GM18867 (cell line): ENCODE data around the gene THSD8.
"Not testable (repeated sequence)": the region's sequence is repeated elsewhere in the genome, so short reads cannot be mapped to it uniquely, and the experiment has no call there.

Experiments used
- ATAC-seq: cut with Tn5 transposase; IDR thresholded peaks from one replicate; pipeline ENCODE4 v1.9.1; 2021; ENCODE audit warnings: mild to moderate bottlenecking, moderate library complexity; ENCODE audit not compliant: unreplicated experiment

The THSD8 gene

DNA sequence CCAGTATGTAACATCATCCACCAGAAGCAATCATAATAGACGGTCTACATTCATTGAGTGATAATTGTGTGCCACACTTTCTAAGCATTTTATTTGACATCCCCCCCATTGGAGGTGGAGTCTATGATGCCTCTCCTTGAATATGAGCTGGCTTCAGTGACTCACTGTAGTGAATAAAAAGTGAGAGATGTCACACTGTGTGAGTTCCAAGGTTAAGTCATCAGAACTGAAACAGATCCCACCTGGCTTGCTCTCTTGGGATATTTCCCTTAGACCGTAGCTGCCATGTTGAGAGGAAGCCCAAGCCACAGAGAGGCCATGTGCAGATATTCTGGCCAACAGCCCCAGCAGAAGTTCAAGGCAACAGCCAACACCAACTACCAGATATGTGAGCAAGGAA is 19.9 kb downstream of the THSD8 start:
- no peak for ATAC-seq

DNA sequence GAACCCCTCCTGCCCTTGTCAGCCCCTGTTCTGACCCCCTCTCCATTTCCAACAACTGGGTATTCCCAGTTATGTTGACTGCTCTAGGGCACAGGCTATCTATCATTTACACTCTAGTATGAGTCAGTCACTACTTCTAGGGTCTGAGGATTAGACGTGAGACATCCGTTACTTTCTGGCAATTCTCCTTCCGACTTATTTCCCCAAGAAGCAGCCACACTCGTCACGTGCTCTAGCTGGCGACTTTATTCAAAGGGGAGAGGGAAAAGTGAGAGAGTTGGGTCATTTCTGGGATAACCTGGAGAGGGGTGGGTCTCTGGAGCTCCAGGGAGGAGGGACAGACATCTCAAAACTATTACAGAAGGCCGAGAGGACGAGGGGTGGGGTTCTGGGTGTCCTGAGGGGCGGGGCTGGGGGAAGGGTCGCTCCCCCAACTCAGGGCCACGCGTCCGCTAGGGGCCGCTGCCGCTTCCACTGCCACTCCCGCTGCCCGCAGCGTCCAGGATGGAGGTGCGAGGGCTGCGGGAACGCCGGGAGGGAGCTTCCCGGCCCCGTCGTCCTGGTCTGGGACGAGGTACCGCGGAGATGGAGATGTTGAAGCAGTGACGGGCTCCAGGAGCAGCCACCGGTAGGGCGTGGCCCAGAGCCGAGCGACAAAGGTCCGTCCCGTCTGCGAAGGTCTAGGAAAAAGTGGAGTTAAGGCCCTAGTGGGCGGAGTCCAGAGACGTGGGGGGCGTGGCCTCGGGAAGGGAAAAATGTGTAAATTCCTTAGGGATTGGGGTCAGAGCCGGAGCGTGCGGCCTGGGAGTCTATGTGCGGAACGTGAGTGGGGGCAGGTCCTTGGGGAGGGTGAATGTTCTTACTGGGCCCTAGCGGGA is 23.6 kb downstream of the THSD8 start:
- no peak for ATAC-seq

DNA sequence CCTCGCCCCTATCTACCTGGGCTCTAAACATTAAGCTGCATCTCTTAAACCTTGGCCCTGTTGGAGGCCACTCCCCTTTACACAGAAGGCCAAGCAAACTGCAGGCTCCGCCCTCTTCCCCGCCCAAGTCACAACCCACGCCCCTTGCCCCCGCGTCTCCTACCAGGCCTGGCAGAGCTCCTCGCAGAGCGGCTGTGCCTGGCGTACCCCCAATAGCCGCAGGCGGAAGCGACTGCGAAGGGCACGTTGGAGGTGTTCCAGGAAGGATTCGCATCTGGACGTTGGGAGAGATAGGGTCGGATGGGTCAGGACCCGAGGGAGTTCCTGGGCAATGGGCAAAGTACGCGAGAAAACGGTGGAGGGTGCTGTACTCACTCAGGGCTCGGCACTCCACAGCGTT is 26.6 kb downstream of the THSD8 start:
- no peak for ATAC-seq

DNA sequence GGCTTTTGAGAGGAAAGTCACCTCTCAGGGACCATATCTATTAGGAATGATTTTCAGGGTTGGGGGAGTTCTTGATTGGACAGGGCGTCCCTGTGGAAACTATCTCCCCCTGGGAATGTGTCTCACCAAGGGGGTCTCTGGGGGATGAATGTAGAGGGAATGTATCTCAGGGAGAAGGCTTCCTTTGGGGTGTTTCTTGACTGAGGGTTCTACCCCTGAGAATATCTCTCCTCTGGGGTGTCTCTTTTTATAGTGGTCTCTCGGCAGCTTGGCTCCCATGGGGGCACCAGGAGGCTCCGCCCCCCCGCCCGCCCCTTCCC is 31.5 kb downstream of the THSD8 start:
- no peak for ATAC-seq

DNA sequence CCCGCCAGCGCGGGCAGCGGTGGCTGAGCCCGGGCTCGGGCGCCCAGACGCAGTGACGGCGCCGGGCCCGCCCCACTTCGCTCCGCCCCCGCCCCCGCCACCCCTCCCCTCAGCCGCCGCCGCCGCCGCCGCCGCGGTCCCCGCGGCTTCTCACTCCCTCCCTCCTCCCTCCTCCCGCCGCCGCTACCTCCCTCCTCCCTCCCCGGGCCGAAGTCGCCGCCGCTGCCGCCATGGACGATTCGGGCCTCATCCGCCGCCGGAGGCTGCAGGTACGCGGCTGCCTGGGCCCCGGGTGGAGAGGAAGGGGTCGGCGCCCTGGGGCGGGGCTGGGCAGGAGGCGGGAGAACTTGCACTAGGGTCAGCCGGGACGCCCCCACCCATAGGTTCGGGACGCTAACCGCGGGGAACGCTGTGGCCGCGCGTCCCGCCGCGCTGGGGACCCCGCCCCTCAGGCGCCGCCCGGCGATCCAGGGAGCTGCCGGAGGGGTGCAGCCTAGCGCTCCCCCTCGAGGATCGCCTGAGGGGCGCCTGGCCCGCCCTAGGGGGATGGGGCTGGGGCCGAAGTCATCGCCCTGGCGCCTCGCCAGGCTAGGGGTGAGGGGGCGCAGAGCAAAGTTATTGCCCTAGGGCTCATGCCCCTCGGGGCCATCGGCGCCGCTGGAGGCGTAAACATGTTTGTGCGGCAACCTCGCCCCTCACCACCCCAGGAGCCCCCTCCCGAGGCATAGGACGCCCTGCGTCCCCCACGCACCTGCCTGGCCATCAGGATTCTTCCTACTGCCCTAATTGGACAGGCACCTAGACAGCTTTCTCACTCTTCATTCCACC is 32.1 kb downstream of the THSD8 start:
- ATAC-seq = no peak

DNA sequence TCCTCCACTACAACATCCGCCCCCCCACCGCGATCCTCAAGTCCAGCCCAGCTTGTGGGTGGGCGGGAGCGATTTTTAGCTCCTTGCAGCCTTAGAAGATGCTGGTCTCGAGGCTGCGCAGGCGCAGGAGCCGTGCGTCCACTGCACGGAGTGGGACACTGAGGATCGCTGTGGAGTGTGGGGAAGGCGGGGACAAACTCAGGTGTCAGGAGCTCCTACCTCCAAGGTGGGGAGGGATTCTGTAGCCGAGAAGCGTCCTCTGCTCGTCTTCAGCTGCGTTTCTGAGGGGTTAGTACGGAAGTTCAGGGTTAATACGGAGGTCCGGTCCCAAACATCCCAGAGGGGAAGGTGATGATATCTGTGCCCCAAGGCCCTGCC is 32.7 kb downstream of the THSD8 start, which contains the start of gene RTBDN:
Gene RTBDN, minus strand, starts transcription at position 14 of the 378 bp plus-strand sequence. CDS start 4,600 bp downstream, outside the sequence.
- no peak for ATAC-seq

DNA sequence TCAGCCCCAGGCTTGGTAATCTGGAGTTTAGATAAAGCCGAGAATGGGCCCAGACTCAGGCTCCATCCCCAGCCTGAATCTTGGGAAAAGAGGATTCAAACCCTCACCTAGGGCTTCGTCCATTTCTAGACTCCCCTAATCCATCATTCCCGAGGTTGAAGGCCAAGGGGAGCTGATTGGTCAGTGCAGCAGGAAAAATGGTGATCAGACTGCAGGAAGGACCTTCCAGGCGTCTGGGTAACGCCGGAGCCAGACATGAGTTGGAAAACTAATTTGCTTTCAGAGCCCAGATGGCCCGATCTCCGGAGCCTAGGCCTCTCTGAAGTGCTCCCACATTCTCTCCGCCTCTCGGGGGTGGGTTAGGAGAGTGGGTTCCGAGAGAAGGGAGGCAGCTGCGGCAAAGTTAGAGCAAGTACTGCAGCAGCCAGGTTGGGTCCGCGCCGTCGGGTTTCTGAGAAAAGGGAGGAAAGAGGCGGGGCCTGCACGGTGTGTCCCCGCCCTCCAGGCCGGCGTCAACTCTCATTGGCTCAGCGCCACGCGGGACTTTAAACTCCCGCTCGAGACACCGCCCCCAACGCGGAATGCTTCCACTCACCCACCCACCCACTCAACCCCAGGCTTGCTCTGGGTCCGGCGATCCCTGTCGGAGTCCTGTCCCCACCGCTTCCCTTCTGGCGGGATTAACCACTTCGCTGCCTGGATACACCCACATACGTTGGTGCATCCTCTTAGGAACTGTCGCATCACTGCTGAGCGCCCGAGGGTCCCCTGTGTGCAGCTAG is 33.3 kb downstream of the THSD8 start:
- ATAC-seq = no peak

DNA sequence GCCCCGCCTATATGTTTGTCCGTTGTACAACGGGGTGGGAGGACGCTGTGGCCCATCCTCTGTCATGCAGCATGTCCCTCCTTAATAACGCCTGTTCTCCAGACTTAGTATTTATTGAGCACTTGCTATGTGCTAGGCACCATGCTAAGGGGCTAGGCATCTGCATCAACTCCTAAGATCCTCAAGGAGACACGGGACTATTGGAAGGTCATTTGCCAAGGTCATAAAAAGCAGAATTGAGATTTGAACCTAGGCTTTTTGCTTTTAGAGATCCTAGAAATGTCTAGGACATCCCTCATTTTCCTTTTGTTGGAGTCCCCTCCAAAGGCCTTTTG is 34.6 kb downstream of the THSD8 start:
- no peak for ATAC-seq

DNA sequence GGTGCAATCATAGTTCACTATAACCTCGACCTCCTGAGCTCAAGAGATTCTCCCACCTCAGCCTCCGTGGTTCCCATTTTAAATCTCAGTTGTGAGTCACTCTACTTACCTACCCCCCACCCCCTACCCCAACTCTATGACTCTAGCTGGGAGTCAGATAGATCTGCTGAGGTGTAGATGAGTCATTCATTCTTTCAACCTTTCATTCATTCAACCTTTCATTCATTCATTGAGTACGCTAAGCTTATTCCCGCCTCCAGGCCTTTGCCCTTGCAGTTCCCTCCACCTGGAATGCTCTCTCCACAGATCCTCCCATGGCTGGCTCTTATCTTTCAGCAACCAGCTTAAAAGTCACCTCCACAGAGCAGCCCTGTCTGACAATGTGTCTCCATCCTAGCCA is 35.4 kb downstream of the THSD8 start:
- no peak for ATAC-seq

DNA sequence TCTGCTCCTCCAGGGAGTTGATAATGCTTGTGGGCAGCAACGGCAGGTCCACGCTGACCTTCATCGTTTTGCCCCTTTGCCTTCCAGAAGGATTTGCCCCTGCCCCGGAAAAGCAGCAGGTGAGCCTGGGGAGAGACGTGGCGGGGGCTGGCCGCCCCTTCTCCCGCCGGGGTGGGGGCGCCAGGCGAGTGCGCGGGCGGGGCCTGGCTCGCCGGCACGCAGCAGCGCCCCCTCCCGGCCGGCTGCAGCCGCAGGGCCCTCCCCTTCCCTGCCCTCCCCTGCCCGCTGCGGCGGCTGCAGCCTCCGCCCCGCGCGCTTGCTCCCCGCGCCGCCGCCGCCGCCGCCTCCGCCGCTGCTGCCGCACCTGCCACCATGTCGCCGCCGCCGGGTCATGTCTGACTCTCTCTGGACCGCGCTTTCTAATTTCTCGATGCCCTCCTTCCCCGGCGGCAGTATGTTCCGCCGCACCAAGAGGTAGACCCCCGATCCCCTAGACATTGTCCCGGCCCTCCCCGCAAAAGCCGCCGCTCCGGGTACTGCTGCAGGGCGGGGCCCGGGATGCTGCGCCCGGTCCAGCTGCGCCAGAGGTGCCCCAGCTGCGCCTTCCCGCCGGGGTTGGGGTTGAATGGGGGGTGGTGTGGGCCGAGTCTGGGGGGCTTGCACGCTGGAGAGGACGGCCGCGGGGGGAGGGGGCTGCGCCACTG is 36.5 kb downstream of the THSD8 start, which contains the start of gene MAST1:
Gene MAST1, plus strand, starts transcription at position 334 of the 704 bp plus-strand sequence. Its CDS starts 58 bp downstream, at position 392.
- no peak for ATAC-seq

DNA sequence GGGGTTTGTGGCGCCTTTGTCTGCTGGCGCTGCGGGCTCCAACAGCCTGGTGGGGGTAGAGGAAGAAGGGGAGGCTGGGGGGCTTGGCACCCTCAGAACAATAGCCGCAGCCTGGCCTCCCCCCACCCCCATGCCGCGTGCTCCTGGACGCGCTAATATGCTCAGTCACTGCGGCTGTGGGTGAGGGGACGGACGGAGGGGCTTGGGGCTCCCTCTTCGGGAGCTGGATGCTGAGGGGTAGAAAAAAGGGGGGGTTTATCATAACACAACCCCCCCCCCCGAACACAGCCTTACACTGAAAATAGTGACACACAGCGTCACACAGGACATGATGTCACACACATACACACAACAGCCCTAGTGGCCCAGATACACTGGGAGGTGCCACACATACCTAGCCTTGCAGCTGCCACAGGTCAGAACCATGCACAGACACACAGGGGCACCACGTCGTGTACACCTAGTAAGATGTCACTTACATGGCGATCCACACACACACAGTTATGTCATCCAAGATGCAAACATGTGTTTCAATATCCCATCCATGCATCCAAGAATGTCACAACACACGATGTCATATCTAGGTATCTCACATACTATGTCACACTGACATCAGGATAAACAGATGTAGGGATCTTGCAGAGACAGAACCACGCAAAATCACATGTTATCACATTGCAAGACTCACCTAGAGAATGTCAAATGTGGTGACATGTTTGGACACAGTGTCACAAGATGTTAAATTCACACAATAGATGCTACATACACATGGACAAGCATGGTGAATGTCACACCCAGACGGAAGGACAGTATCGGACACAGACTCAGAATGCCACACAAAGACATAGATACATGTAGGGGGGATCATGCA is 37.3 kb downstream of the THSD8 start:
- ATAC-seq = no peak

DNA sequence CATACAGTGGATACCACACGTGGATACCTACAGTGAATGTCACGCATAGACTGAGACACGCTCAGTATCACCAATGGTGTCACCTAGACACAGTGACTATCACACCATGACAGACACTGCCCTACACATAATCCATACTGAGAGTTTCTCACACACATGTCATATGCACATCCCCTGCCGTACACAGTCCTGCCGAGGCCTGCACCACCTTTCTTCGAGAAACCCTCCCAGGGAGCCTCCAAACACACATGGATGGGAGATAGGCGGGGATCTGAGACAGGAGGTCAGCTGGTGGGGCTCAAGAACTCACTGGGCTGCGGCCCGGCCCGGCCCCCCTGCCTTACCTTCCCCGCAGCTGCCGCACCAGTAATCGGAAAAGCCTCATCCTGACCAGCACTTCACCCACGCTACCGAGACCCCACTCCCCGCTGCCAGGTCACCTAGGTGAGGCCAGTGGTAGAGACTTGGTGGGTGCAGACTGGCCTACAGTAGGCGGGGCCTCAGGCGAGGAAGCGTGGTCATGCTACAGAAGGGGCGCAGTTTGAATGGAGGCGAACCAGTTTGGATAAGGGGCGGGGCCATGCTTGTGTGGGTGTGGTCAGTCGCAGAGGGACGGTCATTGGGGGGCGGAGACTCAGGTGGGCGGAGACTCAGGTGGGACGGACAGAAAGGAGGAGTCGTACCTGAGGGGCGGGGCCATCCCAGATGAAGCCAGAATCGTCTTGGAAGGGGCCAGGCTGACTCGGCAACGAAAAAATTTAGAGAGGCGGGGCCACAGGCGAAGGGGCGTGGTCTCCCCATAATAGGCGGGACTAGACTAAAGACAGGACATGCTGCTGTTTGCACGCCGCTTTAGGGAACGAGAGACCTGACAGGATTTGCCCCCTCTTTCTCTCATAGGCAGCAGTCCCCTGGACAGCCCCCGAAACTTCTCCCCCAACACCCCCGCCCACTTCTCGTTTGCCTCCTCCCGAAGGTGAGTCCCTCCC is 38.5 kb downstream of the THSD8 start:
- ATAC-seq = no peak

DNA sequence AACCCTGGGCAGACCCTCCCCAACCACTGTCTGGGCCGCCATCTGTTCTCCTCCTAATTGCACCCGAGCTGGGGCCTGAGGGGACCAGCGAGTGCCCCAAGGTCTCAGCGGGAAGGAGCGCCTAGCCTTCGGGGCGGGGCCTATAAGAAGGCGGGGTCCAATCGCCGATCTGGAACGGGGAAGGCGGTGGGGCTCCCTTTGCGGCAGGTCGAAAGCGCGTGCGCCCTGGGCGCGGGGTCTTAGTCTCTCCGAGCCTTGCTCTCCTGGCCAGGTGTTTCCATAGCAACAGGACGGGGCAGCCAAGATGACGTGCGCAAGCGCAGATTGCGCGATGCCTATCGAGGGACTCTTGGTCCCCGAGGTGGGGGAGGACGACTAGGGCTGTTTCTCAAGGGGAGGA is 39.2 kb downstream of the THSD8 start:
- no peak for ATAC-seq

DNA sequence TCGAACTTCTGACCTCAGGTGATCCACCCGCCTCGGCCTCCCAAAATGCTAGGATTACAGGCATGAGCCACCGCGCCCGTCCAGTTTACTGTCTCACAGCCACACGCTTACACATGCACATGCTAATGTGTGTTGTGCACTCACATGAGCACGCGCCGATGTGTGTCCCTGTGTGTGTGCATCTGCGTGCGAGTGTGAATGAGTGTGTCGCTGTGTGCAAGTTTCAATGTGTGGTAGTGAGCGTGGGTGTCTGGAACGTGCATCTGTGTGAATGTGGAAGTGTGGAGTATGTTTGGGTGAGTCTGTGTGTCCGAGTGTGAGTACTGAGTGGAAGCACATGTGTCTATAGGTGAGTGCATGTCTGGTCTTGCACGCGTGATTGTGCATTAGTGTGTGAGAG is 40.6 kb downstream of the THSD8 start:
- no peak for ATAC-seq

DNA sequence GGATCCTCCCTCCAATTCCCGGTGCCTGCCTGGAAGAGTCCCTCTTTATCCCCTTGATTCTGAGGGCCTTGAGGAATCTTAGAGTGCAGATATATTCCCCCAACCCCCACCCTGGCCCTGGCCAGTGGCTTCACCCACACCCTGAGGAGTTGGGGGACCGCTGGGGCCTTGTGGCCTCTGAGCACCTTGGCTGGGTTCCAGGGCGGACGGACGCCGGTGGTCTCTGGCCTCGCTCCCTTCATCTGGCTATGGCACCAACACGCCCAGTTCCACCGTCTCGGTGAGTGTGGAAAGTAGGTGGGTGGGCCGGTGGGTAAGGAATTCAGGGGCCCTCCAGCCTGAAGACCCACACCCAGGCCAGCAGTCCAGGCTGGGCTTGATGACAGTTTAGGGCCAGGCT is 41.5 kb downstream of the THSD8 start:
- ATAC-seq = no peak

DNA sequence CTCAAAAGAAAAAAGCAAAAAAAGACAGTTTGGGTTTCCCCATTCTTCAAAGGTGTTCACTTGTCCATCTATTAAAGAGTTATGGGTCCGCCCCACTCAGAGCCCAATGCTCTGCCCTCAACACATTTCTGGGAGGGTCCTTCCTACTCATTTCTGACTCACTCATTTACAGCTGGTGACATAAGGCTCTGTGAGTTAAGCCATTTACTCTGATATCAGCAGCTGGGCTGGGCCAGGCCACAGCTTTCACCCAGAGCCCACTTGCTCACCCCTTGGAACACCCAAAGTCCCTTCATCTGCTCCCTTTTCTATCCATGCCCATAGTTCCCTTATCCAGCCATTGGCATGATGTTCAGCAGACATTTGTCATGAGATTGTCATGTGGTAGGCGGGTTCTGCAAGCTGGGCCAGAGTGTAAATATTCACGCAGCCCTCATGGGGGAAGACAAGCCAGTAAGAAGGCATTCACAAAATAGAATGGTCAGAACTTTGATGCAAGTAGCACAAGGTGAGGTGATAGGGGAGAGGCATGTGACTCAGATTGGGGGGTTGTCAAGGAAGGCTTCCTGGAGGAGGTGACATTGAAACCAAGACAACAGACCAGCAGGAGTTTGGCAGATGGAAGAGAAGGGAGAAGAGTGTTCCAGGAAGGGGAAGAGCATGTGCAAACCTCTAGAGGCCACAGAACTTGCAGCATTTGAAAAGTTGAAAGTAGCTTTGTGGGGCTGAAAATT is 42.3 kb downstream of the THSD8 start:
- no peak for ATAC-seq

DNA sequence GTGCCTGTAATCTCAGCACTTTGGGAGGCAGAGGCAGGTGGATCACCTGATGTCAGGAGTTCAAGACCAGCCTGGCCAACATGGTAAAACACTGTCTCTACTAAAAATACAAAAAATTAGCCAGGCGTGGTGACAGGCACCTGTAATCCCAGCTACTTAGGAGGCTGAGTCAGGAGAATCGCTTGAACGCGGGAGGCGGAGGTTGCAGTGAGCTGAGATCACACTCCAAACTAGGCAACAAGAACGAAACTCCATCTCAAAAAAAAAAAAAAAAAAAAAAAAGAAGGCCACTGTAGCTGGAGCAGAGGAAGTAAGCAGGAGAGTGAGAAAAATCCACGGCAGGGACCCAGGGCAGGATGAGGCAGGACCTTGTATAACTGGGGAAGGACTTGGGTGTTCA is 44.7 kb downstream of the THSD8 start:
- ATAC-seq = not testable (repeated sequence)
